Smooth muscle cell (in vitro differentiated cells): ENCODE measurements around the gene SARNP. TPM values are rescaled to one million over a fixed set of nuclear protein-coding genes. Genes with fewer than 3 reads are reported as not detected.

Experiments
- DNase-seq: peaks from one replicate; lab custom pipeline; 2025; ENCODE audit not compliant: unreplicated experiment; lab: John Stamatoyannopoulos, UW
- H2AFZ ChIP-seq: fragments of 200-600 bp; sonication (generic); 2 replicates; pipeline ENCODE4 v1.6.0; 2016; ENCODE audit warnings: antibody characterized with exemption, low read depth, mild to moderate bottlenecking
- H3F3A ChIP-seq: fragments of 200-600 bp; sonication (generic); 2 replicates; pipeline ENCODE4 v1.6.0; 2017; ENCODE audit warnings: antibody characterized with exemption, low read depth
- H3K27ac ChIP-seq: fragments of 200-600 bp; sonication (generic); 2 replicates; pipeline ENCODE4 v1.5.1; 2016; ENCODE audit warnings: low read depth, mild to moderate bottlenecking
- H3K27me3 ChIP-seq: fragments of 200-600 bp; sonication (generic); 2 replicates; pipeline ENCODE4 v1.6.1; 2016; ENCODE audit warnings: low read depth, mild to moderate bottlenecking
- H3K36me3 ChIP-seq: fragments of 200-600 bp; sonication (generic); 2 replicates; pipeline ENCODE4 v1.5.1; 2016; ENCODE audit warnings: low read depth
- H3K4me1 ChIP-seq: fragments of 200-600 bp; sonication (generic); 2 replicates; pipeline ENCODE4 v1.5.1; 2016; ENCODE audit warnings: low read depth
- H3K4me2 ChIP-seq: fragments of 200-600 bp; sonication (generic); 2 replicates; pipeline ENCODE4 v1.6.0; 2016; ENCODE audit warnings: mild to moderate bottlenecking
- H3K4me3 ChIP-seq: fragments of 200-600 bp; sonication (generic); 2 replicates; pipeline ENCODE4 v1.5.1; 2016; ENCODE audit warnings: mild to moderate bottlenecking
- H3K79me2 ChIP-seq: fragments of 200-600 bp; sonication (generic); 2 replicates; pipeline ENCODE4 v1.6.0; 2016; ENCODE audit warnings: low read depth, mild to moderate bottlenecking
- H3K9ac ChIP-seq: fragments of 200-600 bp; sonication (generic); 2 replicates; pipeline ENCODE4 v1.6.0; 2016; ENCODE audit warnings: low read depth
- H3K9me3 ChIP-seq: fragments of 200-600 bp; sonication (generic); replicated peaks from 2 replicates; pipeline ENCODE4 v1.5.1; 2016; ENCODE audit warnings: low read depth
- H4K20me1 ChIP-seq: fragments of 200-600 bp; sonication (generic); 2 replicates; pipeline ENCODE4 v1.6.0; 2016; ENCODE audit warnings: low read depth
- WGBS: methylation state at CpG from one replicate; pipeline ENCODE4 v1.1.7; 2016; ENCODE audit warnings: low lambda C conversion rate; 5-methylcytosine and 5-hydroxymethylcytosine counted together
- polyA plus RNA-seq: library from polyadenylated mRNA; unstranded; fragments of >200 nt; fragmentation: Nextera tagmentation; extraction: Ambion mirVana; gene quantifications from 2 replicates; pipeline ENCODE4 v1.2.1, GENCODE V29; 2016
- total RNA-seq: library from RNA; depleted of rRNA; stranded (reverse); fragments of >200 nt; gene quantifications from 2 replicates; pipeline ENCODE4 v1.2.3, GENCODE V29; 2014
- TF ChIP-seq, protein P1 (sequence below): fragments of 200-600 bp; sonication (generic); IDR thresholded peaks from 2 replicates; pipeline ENCODE4 v1.5.1; 2017; ENCODE audit warnings: borderline replicate concordance, mild to moderate bottlenecking, antibody characterized with exemption; ENCODE audit not compliant: insufficient read depth, poor library complexity, severe bottlenecking

Gene SARNP
- total and polyA plus RNA-seq, 2 experiments from 2014 or later: 128 to 169 TPM

DNA sequence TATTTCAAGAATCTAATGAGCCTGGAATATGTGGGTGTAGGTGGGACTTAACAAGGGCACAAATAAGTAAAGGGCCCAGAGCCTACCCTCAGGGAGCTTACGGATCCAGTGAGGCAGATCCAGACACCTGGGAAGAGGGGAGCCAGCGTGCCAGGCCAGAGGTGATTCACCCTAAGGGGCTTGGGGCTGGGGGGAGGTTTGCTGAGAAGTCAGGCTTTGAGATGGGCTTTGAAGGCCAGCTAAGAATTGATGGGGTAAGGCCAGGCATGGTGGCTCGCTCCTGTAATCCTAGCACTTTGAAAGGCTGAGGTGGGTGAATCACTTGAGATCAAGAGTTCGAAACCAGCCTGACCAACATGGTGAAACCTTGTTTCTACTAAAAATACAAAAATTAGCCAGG, 25.9 kb upstream of the SARNP start:
- Histone ChIP-seq H3K4me3 (no peak overlapping the region), H3K79me2 (peaks cover 8% of the 10 kb centered on the region), H3F3A (peaks cover 4% of the 10 kb centered on the region), H2AFZ (peak overlapping the region; percentile 47), H3K27ac (peak overlapping the region; percentile 58), H3K9ac (no peak overlapping the region), H3K36me3 (no peaks in the 10 kb centered on the region), H4K20me1 (no peaks in the 10 kb centered on the region), H3K4me1 (peaks cover 18% of the 10 kb centered on the region), H3K27me3 (no peaks in the 10 kb centered on the region), H3K9me3 (no peaks in the 10 kb centered on the region), H3K4me2 (no peak overlapping the region)
- TF ChIP-seq, protein P1, sequence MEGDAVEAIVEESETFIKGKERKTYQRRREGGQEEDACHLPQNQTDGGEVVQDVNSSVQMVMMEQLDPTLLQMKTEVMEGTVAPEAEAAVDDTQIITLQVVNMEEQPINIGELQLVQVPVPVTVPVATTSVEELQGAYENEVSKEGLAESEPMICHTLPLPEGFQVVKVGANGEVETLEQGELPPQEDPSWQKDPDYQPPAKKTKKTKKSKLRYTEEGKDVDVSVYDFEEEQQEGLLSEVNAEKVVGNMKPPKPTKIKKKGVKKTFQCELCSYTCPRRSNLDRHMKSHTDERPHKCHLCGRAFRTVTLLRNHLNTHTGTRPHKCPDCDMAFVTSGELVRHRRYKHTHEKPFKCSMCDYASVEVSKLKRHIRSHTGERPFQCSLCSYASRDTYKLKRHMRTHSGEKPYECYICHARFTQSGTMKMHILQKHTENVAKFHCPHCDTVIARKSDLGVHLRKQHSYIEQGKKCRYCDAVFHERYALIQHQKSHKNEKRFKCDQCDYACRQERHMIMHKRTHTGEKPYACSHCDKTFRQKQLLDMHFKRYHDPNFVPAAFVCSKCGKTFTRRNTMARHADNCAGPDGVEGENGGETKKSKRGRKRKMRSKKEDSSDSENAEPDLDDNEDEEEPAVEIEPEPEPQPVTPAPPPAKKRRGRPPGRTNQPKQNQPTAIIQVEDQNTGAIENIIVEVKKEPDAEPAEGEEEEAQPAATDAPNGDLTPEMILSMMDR: no peak
- 95% methylated on average over 4 of the region's 4 CpGs for WGBS
- no peak for DNase-seq

DNA sequence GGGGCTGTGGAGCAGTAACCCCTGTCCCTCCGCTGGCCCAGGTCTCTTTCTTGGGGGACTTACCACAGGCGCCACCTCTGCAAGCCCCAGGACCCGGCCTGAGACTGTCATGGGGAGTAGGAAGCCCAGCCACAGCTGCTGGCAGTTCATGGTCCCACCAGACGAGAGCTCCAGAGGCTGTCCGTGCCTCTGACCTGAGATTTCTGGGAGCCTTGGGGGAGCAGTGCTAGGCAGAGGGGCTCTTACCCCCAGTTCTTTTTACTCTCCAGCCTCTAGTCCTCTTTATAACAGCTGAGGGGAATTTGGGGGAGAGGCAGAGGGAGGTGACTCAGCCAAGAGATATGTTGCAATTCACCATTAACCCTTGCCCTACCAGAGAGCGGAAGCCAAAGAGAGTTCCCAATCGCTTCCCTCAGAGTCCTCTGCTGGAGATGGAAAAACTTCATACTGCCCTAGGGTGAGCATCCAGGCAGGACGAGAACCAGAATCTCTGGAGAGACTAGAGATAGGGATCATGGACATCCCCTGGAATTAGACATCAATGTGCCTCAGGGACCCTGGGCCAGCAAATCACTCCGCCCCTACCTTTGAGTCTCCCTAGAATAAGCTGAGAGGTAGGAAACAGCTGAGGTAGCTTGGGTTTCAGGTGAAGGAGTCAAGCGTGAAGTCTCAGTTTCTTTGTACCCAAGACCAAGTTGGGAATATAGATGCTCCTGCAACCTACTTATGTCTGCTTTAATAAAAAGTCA, 25.3 kb upstream of the SARNP start, which contains the start of gene MMP19:
TSS of gene MMP19 (minus strand) at position 256 of the 749 bp plus-strand sequence. CDS start at position 150, 106 bp downstream.
- peak within 1 kb of the TSS; percentile 47 for H2AFZ ChIP-seq
- H3K4me1 ChIP-seq: peaks cover 18% of the 10 kb centered on the region
- DNase-seq: no peak
- H3K36me3 ChIP-seq: no peaks in the 10 kb centered on the region
- peaks cover 4% of the 10 kb centered on the region for H3F3A ChIP-seq
- peak within 1 kb of the TSS; percentile 88 for H3K4me2 ChIP-seq
- H4K20me1 ChIP-seq: no peaks in the 10 kb centered on the region
- H3K9me3 ChIP-seq: no peaks in the 10 kb centered on the region
- TF ChIP-seq, protein P1: no peak
- H3K9ac ChIP-seq: peak within 1 kb of the TSS; percentile 84
- H3K79me2 ChIP-seq: peaks cover 8% of the 10 kb centered on the region
- peak within 1 kb of the TSS; percentile 58 for H3K27ac ChIP-seq
- WGBS: 41% methylated on average over 10 of the region's 10 CpGs
- peak within 1 kb of the TSS; percentile 45 for H3K4me3 ChIP-seq
- H3K27me3 ChIP-seq: no peaks in the 10 kb centered on the region

DNA sequence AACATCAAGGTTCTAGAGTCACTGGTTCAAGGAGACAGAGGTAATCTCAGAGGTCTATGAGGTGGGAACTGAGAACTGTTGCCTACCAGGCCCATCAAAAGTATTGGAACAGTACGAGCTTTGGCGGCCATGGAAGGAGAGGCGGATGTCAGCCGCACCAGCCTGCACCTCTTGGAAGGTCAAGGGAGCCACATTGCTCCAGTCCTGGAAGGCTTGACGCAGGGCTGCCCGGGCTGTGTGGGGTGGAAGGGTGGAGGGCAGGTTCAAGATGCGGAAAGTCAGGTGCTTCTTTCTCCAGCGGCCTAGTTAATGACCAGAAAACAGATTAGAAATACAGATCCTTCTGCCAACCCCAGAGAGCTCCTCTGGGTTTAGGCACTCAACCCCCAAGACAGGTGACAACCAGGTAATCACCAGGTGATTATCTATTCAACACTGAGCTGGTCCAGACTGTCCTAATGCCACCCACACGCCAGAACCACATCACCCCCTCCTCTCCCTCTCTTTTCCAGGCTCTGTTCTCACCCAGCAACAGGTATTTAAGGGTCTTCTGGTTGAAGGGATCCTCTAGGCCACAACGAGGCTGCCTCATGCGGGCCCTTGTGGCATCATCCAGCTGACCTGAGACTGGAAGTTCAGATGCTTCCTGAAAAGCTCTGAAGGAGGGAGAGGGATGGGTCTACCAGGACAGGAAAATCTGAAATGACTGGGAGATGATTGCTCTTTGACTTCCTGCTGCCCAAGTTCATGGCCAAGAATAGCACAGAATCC, 23.2 kb upstream of the SARNP start:
- Histone ChIP-seq H3K27me3 (no peaks in the 10 kb centered on the region), H3K4me2 (no peak overlapping the region), H4K20me1 (no peaks in the 10 kb centered on the region), H2AFZ (no peak overlapping the region), H3K36me3 (no peaks in the 10 kb centered on the region), H3K79me2 (peaks cover 8% of the 10 kb centered on the region), H3K9me3 (no peaks in the 10 kb centered on the region), H3F3A (peaks cover 4% of the 10 kb centered on the region), H3K4me1 (peaks cover 10% of the 10 kb centered on the region), H3K27ac (no peak overlapping the region), H3K4me3 (no peak overlapping the region), H3K9ac (no peak overlapping the region)
- TF ChIP-seq, protein P1: no peak
- 95% methylated on average over 11 of the region's 11 CpGs for WGBS
- no peak for DNase-seq
